Stimulated activated CD8-positive, alpha-beta memory T cell treated with anti-CD3 and anti-CD28 coated beads, Interleukin-12 subunit alpha, Interleukin-12 subunit beta, amount 100 ng/mL, for 24 hours (primary cell): ENCODE results near the gene ATF1.
"Not testable (repeated sequence)": the region's sequence is repeated elsewhere in the genome, so short reads cannot be mapped to it uniquely, and the experiment has no call there.

Experiments
- DNase-seq: peaks from one replicate; pipeline ENCODE4 v3.0.0-alpha.2; 2020; ENCODE audit errors: extremely low read depth

The ATF1 gene

DNA sequence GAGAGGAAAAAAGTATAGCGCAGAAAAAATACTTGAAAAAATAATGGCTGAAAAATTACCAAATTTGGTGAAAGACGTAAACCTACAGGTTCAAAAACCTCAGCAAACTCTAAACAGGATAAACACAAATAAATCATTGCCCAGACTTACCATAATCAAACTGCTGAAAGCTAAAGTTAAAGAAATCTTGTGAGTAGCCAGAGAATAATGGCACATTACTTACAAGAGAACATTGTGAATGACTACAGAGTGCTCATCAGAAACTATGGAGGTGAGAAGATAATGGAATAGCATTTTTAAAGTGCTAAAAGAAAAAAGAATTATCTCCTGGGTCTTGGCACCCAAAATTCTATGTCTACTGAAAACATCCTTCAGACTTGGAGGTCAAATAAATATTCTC is 36.0 kb downstream of the ATF1 start:
- DNase-seq = no peak

DNA sequence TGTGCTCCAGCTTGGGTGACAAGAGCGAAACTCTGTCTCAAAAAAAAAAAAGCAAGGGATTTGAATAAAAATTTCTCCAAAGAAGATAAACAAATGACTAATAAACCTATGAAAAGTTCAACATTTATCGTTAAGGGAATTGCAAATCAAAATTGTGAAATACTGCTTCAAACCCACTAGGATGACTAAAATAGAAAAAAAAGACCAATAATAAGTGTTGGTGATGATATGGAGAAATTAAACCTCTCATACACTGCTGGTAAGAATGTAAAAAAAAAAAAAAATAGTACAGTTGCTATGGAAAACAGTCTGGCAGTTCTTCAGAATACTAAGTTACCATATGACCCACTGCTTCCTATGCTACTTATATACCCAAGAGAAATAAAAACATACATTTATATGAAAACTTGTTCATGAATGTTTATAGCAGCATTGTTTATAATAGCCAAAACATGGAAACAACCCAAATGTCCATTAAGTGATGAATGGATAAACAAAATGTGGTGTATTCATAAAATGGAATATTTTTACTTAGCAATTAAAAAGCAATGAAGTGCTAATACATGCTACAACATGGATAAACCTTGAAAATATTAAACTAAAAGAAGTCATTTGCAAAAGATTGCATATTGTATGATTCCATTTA is 39.5 kb downstream of the ATF1 start:
- no peak for DNase-seq

DNA sequence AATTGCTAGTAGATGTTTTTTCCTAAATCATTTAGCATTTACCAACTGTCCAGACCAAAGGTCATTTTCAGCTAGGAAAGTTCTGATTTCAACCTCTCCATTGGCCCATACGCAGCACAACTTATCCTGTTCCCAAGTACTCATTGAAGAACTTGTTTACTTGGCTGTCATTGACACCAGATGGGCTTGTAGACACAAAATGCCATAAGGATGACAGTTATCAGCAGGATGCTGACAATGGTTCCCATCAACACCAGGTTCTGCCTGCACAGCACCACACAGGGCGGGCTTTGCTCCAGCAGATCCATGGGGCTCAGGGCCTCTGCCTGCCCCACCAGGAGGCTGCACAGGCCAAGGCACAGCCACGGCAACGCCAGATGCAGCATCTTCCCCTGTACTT is 42.3 kb downstream of the ATF1 start:
- no peak for DNase-seq

DNA sequence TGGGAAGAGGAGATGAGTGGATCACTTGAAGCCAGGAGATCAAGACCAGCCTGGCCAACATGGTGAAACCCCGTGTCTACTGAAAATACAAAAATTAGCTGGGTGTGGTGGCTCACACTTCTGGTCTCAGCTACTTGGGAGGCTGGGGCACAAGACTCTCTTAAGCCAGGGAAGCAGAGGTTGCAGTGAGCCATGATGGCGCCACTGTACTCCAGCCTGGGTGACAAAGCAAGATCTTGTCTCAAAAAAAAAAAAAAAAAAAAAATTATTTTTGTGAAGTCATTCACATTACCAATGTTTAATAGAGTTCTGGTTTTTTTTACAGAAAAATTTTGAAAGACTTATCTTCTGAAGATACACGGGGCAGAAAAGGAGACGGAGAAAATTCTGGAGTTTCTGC is 45.2 kb downstream of the ATF1 start:
- DNase-seq = not testable (repeated sequence)

DNA sequence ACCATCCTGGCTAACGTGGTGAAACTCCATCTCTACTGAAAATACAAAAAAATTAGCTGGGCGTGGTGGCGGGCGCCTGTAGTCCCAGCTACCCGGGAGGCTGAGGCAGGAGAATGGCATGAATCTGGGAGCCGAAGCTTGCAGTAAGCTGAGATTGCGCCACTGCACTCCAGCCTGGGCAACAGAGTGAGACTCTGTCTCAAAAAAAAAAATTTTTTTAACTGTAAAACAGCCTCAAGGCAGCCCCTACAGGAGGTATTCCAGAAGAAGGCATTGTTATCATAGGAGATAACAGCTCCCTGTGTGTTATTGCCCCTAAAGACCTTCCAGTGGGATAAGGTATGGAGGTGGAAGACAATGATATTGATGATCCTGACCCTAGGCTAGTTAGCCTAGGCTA is 51.0 kb downstream of the ATF1 start:
- not testable (repeated sequence) for DNase-seq

DNA sequence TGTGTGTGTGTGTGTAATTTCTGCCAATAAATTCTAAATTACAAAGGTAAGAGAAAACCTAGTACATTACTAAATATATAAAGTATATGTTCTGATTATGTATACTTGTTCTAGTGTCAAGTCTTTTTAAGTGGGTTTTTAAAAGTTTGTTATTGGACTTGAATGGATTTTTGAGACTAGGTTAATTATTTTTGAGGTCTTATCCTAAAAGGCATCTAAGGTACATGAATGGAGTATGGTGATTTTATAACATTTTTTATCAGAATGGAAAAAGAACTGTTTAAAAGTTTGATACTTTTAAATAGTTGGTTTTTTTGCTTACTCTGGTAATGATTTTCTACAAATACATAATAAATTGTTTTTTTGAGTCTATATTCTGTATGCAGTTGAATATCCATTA is 56.3 kb downstream of the ATF1 start:
- no peak for DNase-seq

DNA sequence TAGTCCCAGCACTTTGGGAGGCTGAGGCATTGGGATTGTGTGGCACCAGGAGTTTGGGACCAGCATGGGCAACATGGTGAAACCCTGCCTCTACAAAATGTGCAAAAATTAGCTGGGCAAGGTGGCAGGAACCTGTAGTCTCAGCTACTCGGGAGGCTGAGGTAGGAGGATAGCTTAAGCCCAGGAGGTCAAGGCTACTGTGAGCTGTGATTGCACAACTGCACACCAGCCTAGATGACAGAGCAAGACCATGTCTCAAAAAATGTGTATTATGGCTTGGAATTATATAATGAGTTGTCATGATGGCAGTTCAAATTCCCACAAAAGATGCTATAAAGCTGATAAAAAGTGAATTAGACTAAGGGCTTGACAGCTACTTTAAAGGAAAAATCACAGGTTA is 58.2 kb downstream of the ATF1 start:
- DNase-seq = no peak

DNA sequence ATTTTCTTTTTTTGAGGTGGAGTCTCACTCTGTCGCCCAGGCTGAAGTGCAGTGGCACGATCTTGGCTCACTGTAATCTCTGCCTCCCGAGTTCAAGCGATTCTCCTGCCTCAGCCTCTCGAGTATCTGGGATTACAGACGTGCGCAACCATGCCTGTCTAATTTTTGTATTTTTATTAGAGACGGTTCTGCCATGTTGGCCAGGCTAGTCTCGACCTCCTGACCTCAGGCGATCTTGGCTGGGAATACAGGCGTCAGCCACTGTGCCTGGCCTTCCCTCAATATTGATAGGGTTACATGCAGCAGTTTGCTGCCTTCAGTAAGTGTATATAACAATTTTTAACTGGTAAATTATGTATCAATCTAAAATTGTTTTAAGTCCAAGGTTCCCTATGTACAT is 59.8 kb downstream of the ATF1 start:
- not testable (repeated sequence) for DNase-seq

DNA sequence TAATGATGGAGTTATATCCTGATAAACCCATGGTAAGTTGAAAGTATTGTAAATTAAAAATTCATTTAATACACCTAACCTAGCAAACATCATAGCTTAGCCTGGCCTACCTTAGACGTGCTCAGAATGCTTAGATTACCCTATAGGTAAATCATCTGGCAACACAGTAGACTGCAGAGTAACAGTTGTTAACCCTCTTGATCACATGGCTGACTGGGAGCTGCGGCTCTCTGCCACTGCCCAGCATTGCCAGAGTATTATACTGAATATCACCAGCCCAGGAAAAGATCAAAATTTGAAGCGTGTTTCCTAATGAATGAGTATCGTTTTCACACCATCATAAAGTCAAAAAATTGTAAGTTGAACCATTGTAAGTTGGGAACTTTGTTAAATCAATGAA is 61.0 kb downstream of the ATF1 start:
- no peak for DNase-seq

DNA sequence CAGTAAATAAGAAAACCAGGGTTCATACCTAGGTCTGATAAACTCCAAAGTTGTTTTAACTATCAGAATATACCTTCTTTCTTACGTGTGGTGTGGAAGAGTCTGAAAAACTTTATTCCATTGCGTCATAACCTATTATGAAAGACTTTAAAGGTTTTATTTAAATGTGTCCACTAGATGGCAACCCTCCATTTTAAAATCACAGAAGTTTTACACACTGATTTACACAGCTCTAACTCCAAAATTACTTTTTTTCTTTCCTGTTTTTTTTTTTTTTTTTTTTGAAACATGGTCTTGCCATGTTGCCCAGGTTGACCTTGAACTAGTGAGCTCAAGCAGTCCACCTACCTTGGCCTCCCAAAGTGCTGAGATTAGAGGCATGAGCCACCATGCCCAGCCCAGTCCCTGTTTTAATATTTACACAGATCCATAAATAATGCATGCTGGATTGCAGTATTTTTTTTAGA is 61.5 kb downstream of the ATF1 start:
- DNase-seq = no peak

DNA sequence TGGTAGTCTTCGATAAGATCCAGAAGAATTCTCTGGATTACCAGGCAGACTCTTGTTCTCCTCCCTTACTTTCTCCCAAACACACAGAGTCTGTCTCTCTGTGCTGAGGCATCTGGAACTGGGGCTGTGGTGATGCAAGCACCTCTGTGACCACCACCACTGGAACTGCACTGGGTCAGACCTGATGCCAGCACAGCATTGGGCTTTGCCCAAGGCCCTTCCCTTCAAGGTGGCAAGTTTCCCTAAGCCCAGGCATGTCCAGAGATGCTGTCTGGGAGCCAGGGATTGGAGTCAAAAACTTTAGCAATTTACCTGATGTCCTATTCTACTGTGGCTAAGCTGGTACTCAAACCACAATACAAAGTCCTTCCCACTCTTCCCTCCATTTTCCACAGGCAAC is 64.2 kb downstream of the ATF1 start:
- DNase-seq = no peak

DNA sequence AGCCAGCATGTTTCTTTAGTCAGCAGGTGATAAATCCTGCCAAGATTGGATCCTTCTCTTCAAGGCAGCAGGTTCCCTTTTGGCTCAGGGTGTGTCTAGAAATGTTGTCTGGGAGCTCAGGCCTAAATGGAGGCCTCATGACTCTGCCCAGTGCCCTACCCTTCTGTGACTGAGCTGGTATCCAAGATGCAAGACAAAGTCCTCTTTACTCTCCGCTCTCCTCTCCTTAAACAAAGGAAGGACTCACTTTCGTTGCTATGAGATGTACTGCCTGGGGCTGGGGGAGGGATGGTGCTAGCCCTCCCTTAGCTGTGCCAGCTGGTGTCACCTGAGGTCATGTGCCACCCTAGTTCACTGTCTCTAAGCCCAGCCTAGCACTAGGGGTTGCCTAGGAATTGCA is 65.0 kb downstream of the ATF1 start:
- DNase-seq = no peak

DNA sequence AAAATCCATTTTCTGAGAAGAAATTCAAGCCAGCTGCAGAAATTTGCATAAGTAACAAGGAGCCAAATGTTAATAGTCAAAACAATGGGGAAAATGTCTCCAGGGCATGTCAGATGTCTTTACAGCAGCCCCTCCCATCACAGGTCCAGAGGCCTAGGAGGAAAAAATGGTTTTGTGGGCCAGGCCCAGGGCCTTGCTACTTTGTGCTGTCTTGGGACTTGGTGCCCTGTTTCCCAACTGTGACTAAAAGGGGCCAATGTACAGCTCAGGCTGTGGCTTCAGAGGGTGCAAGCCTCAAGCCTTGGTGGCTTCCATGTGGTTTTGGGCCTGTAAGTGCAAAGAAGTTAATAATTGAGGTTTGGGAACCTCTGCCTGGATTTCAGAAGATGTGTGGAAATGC is 69.9 kb downstream of the ATF1 start:
- DNase-seq = not testable (repeated sequence)

DNA sequence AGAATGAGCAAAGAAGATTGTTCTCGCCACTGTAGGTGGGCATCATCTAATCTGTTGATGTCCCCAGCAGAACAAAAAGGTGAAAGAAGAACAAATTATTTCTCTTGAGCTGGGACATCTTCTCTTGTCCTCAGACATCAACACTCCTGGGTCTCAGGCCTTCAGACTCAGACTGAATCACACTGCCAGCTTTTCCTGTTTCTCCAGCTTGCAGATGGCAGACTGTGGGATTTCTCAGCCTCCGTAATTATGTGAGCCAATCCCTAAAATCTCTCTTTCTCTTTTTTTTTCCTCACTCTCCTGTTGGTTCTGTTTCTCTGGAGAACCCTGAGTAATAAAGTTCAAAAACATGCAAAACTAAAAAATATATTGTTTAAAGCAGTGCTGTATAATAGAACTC is 75.1 kb downstream of the ATF1 start:
- no peak for DNase-seq

DNA sequence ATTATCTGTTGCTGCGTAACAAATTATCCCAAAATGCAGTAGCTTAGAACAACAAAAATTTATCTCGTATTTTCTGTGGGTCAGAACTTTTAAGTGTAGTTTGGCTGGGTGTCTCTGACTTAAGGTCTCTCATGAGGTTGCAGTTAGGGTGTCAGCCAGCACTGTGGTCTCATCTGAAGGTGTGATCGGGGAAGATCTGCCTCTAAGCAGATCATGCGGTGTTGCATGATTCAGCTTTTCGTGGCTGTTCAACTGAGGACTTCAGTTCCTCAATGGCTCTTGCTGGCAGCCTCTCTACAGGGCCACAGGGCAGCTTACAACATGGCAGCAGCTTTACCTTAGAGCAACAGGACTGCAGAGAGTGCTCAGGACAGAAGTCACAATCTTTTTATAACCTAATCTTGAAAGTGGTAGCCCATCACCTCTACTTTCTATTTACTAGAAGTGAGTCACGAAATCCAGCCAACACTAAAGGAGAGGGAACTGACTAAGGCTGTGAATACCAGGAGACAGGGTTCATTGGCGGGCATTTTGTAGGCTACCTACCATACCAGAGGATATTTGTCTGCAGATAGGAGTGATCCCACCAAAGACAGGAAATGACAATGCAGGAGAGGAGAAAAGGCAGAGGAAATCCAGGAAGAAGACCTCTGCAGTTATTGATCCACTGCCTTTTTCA is 77.0 kb downstream of the ATF1 start:
- DNase-seq = no peak

DNA sequence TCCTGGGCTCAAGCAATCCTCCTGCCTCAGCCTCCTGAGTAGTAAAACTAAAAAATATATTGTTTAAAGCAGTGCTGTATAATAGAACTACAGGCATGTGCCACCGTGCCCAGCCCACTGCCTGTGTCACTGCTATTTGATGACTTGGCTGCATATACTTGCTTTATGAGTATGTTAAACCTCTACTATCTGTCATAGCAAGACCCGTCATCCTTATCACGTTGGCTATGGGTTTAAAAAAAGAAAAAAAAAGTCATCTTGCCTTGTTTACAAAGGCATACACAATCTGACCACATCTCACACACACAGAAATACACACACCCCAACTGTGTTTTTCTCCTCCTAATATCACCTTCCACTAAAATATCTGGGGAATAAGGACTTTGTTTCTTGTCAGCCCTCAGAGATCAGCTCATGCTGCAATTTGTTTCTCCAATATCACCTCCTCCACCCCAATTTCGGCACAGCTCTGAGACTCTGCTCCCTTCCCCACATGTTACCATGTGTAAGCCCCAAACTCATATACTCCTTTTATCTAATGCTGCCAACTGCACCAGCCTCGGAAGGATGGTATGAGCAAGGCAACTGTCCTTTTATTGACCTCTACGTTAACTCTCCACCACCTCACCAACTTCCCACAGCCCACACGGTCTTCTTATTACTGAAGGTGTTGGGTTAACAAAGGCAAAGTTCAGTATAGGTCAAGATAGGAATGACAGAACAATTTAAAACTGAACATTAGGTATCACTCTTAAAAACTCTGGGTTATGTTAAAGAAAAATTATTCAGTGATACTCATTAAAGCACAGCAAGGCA is 78.0 kb downstream of the ATF1 start:
- DNase-seq = no peak

DNA sequence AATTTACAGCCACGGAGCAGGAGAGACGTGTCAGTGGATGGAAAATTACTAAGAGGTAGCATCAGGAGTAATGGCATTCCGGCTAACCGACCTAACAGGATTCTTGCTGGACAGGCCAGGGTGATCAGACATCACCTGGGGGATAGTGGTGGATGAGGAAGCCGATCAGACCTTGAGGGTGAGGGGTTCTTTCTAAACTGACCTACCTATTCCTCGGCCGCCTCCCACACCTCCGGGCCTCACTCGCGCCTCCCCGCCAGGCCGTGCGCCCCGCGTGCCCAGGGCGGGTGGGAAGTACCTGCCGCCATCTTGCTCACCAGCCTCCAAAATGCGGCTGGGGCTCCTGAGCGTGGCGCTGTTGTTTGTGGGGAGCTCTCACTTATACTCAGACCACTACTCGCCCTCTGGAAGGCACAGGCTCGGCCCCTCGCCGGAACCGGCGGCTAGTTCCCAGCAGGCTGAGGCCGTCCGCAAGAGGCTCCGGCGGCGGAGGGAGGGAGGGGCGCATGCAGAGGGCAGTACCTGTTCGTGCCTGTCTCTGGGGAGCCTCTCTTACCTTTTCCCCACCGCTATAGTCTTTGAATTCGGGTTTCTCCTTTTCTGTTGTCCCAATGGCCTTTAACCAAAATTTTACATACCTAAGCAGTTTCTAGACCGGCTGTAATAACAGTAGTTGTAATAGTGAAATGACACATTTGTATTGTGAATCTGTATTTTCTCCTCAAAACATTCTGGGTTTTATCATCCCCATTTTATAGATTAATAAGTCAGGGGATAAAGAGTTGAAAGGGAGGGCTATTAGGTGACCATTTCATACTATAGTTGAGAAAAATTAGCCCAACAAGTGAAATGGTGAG is 79.0 kb downstream of the ATF1 start, which contains the start of gene TMPRSS12:
Gene TMPRSS12, plus strand, starts transcription at position 290 of the 857 bp plus-strand sequence. Its CDS starts 39 bp downstream, at position 329.
- DNase-seq = no peak

DNA sequence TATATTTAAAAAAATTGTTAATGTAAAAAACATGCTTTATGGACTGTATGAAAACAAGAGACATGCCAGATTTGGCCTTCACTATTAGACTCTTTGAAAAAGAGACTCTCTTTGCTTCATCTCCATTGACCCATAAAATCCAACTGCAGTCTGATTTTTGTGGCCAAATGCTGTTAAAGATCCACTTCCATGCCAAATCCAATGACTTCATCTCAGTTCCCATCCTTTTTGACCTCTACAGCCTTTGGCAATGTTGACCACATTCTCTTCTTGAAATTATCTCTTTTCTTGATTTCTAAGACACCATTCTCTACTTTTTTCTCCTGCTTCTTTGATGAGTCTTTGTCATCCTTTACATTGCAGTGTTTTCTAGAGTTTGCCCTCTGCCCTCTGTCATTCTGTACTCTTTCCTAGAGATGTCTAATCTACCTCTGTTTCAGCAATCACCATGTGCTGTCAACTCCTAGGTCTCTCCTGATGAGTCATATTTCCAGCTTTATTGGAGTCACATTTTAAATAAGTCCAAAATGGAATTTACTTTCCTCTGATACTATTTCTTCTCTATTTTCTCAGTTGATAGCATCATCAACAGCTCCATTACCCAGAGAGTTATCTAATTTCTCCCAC is 81.2 kb downstream of the ATF1 start:
- no peak for DNase-seq

DNA sequence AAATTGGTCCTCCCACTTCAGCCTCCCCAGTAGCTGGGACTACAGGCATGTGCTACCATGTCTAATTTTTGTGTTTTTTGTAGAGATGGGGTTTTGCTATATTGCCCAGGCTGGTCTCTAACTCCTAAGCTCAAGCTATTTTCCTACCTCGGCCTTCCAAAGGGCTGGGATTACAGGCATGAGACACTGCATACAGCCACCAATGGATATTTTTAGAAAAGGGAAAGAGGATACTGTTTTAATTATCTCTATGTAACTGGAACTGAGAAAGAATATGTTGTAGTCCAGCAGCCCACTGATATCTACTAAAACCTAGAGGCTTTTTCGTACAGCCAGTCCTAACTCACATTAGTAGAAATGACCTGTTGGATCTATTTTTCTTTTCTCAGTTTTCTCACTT is 85.1 kb downstream of the ATF1 start:
- no peak for DNase-seq

DNA sequence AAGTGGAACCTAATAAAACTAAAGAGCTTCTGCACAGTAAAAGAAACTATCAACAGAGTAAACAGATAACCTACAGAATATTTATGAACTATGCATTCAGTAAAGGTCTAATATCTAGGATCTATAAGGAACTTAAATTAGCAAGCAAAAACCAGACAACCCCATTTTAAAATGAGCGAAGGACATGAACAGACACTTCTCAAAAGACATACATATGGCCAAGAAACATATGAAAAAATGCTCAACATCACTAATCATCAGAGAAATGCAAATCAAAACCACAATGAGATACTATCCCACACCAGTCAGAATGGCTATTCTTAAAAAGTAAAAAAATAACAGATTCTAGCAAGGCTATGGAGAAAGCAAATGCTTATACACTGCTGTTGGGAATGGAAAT is 91.3 kb downstream of the ATF1 start:
- not testable (repeated sequence) for DNase-seq

DNA sequence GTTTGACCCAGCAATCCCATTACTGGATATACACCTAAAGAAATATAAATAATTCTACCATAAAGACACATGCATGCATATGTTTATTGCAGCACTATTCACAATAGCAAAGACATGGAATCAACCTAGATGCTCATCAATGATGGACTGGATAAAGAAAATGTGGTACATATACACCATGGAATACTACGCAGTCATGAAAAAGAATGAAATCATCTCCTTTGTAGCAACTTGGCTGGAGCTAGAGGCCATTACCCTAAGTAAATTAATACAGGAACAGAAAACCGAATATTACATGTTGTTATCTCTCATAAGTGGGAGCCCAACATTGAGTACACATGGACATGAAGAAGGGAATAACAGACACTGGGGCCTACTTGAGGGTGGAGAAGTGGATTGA is 91.8 kb downstream of the ATF1 start:
- not testable (repeated sequence) for DNase-seq
